Smooth muscle cell (in vitro differentiated cells): ENCODE results near the gene ESR2. TPM values are rescaled to one million over a fixed set of nuclear protein-coding genes. Genes with fewer than 3 reads are reported as not detected.

Experiments
- DNase-seq: peaks from one replicate; lab custom pipeline; 2025; ENCODE audit not compliant: unreplicated experiment; lab: John Stamatoyannopoulos, UW
- H2AFZ ChIP-seq: fragments of 200-600 bp; sonication (generic); 2 replicates; pipeline ENCODE4 v1.6.0; 2016; ENCODE audit warnings: antibody characterized with exemption, low read depth, mild to moderate bottlenecking
- H3F3A ChIP-seq: fragments of 200-600 bp; sonication (generic); 2 replicates; pipeline ENCODE4 v1.6.0; 2017; ENCODE audit warnings: antibody characterized with exemption, low read depth
- H3K27ac ChIP-seq: fragments of 200-600 bp; sonication (generic); 2 replicates; pipeline ENCODE4 v1.5.1; 2016; ENCODE audit warnings: low read depth, mild to moderate bottlenecking
- H3K27me3 ChIP-seq: fragments of 200-600 bp; sonication (generic); 2 replicates; pipeline ENCODE4 v1.6.1; 2016; ENCODE audit warnings: low read depth, mild to moderate bottlenecking
- H3K36me3 ChIP-seq: fragments of 200-600 bp; sonication (generic); 2 replicates; pipeline ENCODE4 v1.5.1; 2016; ENCODE audit warnings: low read depth
- H3K4me1 ChIP-seq: fragments of 200-600 bp; sonication (generic); 2 replicates; pipeline ENCODE4 v1.5.1; 2016; ENCODE audit warnings: low read depth
- H3K4me2 ChIP-seq: fragments of 200-600 bp; sonication (generic); 2 replicates; pipeline ENCODE4 v1.6.0; 2016; ENCODE audit warnings: mild to moderate bottlenecking
- H3K4me3 ChIP-seq: fragments of 200-600 bp; sonication (generic); 2 replicates; pipeline ENCODE4 v1.5.1; 2016; ENCODE audit warnings: mild to moderate bottlenecking
- H3K79me2 ChIP-seq: fragments of 200-600 bp; sonication (generic); 2 replicates; pipeline ENCODE4 v1.6.0; 2016; ENCODE audit warnings: low read depth, mild to moderate bottlenecking
- H3K9ac ChIP-seq: fragments of 200-600 bp; sonication (generic); 2 replicates; pipeline ENCODE4 v1.6.0; 2016; ENCODE audit warnings: low read depth
- H3K9me3 ChIP-seq: fragments of 200-600 bp; sonication (generic); replicated peaks from 2 replicates; pipeline ENCODE4 v1.5.1; 2016; ENCODE audit warnings: low read depth
- H4K20me1 ChIP-seq: fragments of 200-600 bp; sonication (generic); 2 replicates; pipeline ENCODE4 v1.6.0; 2016; ENCODE audit warnings: low read depth
- WGBS: methylation state at CpG from one replicate; pipeline ENCODE4 v1.1.7; 2016; ENCODE audit warnings: low lambda C conversion rate; 5-methylcytosine and 5-hydroxymethylcytosine counted together
- polyA plus RNA-seq: library from polyadenylated mRNA; unstranded; fragments of >200 nt; fragmentation: Nextera tagmentation; extraction: Ambion mirVana; gene quantifications from 2 replicates; pipeline ENCODE4 v1.2.1, GENCODE V29; 2016
- total RNA-seq: library from RNA; depleted of rRNA; stranded (reverse); fragments of >200 nt; gene quantifications from 2 replicates; pipeline ENCODE4 v1.2.3, GENCODE V29; 2014
- TF ChIP-seq, protein P1 (sequence below): fragments of 200-600 bp; sonication (generic); IDR thresholded peaks from 2 replicates; pipeline ENCODE4 v1.5.1; 2017; ENCODE audit warnings: borderline replicate concordance, mild to moderate bottlenecking, antibody characterized with exemption; ENCODE audit not compliant: insufficient read depth, poor library complexity, severe bottlenecking

ESR2 gene
- total and polyA plus RNA-seq, 2 experiments from 2014 or later = not detected

DNA sequence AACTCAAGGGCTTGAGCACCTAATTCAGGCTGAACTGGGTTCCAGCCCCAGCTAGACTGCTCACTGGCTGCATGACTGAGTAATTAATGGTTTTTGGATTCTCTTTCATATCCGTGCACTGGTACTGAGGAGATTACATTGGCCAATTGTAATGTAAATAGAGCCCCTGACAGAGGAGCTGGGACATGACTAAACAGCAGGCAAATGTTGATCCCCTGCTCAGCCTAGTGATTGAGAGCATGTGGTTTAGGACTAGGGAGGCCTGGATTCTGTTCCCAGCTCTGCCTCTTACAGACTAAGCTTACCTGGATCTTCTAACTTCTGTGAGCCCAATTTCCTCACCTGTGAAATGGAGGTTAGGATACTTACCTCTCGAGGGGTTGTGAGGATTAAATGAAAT is 204.3 kb downstream of the ESR2 start:
- no peak overlapping the region for H3K4me3 ChIP-seq
- H3F3A ChIP-seq = no peaks in the 10 kb centered on the region
- 49% methylated on average over 2 of the region's 2 CpGs for WGBS
- H3K9ac ChIP-seq = no peak overlapping the region
- H3K36me3 ChIP-seq = no peaks in the 10 kb centered on the region
- TF ChIP-seq, protein P1, sequence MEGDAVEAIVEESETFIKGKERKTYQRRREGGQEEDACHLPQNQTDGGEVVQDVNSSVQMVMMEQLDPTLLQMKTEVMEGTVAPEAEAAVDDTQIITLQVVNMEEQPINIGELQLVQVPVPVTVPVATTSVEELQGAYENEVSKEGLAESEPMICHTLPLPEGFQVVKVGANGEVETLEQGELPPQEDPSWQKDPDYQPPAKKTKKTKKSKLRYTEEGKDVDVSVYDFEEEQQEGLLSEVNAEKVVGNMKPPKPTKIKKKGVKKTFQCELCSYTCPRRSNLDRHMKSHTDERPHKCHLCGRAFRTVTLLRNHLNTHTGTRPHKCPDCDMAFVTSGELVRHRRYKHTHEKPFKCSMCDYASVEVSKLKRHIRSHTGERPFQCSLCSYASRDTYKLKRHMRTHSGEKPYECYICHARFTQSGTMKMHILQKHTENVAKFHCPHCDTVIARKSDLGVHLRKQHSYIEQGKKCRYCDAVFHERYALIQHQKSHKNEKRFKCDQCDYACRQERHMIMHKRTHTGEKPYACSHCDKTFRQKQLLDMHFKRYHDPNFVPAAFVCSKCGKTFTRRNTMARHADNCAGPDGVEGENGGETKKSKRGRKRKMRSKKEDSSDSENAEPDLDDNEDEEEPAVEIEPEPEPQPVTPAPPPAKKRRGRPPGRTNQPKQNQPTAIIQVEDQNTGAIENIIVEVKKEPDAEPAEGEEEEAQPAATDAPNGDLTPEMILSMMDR = no peak
- no peak overlapping the region for H3K27ac ChIP-seq
- H3K27me3 ChIP-seq = no peaks in the 10 kb centered on the region
- no peaks in the 10 kb centered on the region for H3K9me3 ChIP-seq
- no peak for DNase-seq
- H3K4me1 ChIP-seq = peaks cover 14% of the 10 kb centered on the region
- no peak overlapping the region for H3K4me2 ChIP-seq
- no peaks in the 10 kb centered on the region for H4K20me1 ChIP-seq
- H2AFZ ChIP-seq = no peak overlapping the region
- no peaks in the 10 kb centered on the region for H3K79me2 ChIP-seq

DNA sequence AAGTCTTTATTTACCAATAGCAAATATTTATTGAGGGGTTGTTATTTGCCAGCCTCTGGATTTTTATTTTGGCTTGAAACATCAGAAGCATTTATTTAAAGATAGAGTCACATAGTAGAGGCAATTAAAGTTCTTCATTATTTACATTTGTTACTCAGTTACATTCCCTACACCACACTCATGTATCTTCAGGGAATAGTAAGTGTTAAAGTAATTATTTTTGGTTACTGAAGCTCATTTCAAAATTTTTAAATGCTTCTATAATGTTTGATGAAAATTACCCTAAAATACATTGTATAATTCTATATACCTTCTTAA is 205.6 kb downstream of the ESR2 start:
- no peaks in the 10 kb centered on the region for H3K79me2 ChIP-seq
- H3K4me2 ChIP-seq = no peak overlapping the region
- H2AFZ ChIP-seq = no peak overlapping the region
- H3K9ac ChIP-seq = no peak overlapping the region
- no peaks in the 10 kb centered on the region for H3K27me3 ChIP-seq
- no peaks in the 10 kb centered on the region for H3K36me3 ChIP-seq
- H3F3A ChIP-seq = no peaks in the 10 kb centered on the region
- TF ChIP-seq, protein P1 = no peak
- no peaks in the 10 kb centered on the region for H4K20me1 ChIP-seq
- no peak overlapping the region for H3K27ac ChIP-seq
- no peaks in the 10 kb centered on the region for H3K9me3 ChIP-seq
- peaks cover 14% of the 10 kb centered on the region for H3K4me1 ChIP-seq
- H3K4me3 ChIP-seq = no peak overlapping the region
- no peak for DNase-seq

DNA sequence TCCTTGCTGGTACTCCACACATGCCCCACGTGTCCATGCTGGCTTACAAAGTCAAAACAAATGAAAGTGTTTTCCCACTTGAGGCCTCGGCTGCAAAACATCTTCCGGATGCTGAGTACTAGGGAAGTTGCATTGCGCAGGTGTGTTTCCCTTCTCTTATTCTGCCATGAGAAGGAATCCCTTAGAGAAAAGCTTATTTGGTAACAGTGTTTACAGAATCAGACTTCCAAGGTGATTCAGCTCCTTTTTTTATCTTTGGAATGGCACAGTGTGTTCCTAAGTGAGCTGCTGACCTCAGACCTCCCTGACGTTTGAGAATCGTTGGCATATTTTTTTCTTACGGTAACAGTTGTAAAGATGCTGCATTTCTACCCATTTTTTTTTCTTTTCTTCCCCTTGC is 211.3 kb downstream of the ESR2 start:
- TF ChIP-seq, protein P1 = no peak
- H3K4me3 ChIP-seq = no peak overlapping the region
- H2AFZ ChIP-seq = no peak overlapping the region
- H3K9me3 ChIP-seq = no peaks in the 10 kb centered on the region
- H3K27ac ChIP-seq = no peak overlapping the region
- H3K36me3 ChIP-seq = no peaks in the 10 kb centered on the region
- H3K4me1 ChIP-seq = no peaks in the 10 kb centered on the region
- H4K20me1 ChIP-seq = no peaks in the 10 kb centered on the region
- no peaks in the 10 kb centered on the region for H3K27me3 ChIP-seq
- DNase-seq = no peak
- no peaks in the 10 kb centered on the region for H3F3A ChIP-seq
- WGBS = 93% methylated on average over 7 of the region's 7 CpGs
- no peak overlapping the region for H3K9ac ChIP-seq
- no peak overlapping the region for H3K4me2 ChIP-seq
- no peaks in the 10 kb centered on the region for H3K79me2 ChIP-seq

DNA sequence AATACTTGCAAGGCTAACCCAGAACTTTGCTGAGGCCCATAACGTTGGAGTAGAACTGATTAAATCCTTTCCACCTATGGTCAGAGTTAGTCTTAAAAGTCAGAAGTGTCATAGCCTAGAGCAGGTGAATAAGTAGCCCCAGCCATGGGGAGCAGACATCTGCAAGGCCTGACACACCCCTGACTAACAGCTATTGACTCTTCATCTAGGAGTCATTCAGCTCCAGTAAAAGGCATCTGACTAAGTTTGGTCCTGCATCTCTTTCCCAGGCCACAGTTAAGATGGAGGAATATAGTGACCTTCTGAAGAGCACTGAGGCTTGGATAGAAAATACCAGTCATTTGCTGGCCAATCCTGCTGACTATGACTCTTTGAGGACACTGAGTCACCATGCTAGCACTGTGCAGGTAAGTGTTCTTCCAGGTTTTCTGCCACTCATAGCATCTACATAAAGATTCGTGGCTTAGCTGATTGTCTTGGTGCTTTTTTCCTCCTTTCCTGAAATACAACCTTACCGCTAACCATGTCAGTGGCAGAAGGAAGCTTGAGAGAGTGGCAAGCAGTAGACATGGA is 212.9 kb downstream of the ESR2 start:
- no peaks in the 10 kb centered on the region for H3K27me3 ChIP-seq
- no peaks in the 10 kb centered on the region for H3K9me3 ChIP-seq
- H3K4me3 ChIP-seq = no peak overlapping the region
- H3K36me3 ChIP-seq = no peaks in the 10 kb centered on the region
- no peaks in the 10 kb centered on the region for H3K4me1 ChIP-seq
- H4K20me1 ChIP-seq = no peaks in the 10 kb centered on the region
- no peak overlapping the region for H2AFZ ChIP-seq
- H3F3A ChIP-seq = no peaks in the 10 kb centered on the region
- no peak overlapping the region for H3K4me2 ChIP-seq
- no peak overlapping the region for H3K27ac ChIP-seq
- 96% methylated on average over 3 of the region's 3 CpGs for WGBS
- no peak for DNase-seq
- H3K79me2 ChIP-seq = no peaks in the 10 kb centered on the region
- TF ChIP-seq, protein P1 = no peak
- no peak overlapping the region for H3K9ac ChIP-seq
